Measurements from ENCODE around the gene PHF12.

GRCh38 chr17:28881533-28882056 is 69.7 kb downstream of the PHF12 start:
- TF ChIP-seq CTCF (IDR thresholded peaks at IDR 0.05 in 2 of 3, conservative IDR thresholded peaks at IDR 0.05 in 1 of 3; ENCODE audit: borderline replicate concordance in 1 of 3, insufficient read depth in 1 of 3, low read depth in 2 of 3, low read length in 2 of 3) = no peak
- no peak for TF ChIP-seq RAD21 (IDR thresholded peaks at IDR 0.05; ENCODE audit: low read depth)
- no peak for TF ChIP-seq EZH2 (IDR thresholded peaks at IDR 0.05)
- no peak for TF ChIP-seq ZBTB33 (IDR thresholded peaks at IDR 0.05; ENCODE audit: extremely low read depth, insufficient replicate concordance, low read length)
- TF ChIP-seq POLR2A (IDR thresholded peaks at IDR 0.05; ENCODE audit: borderline replicate concordance, extremely low read depth, insufficient read depth, insufficient read length) = no peak
- no peak for TF ChIP-seq POLR2AphosphoS5 (IDR thresholded peaks at IDR 0.05; ENCODE audit: low read depth, low read length)
- no peak for TF ChIP-seq MAX (IDR thresholded peaks at IDR 0.05)
- no peak for TF ChIP-seq ZFX (IDR thresholded peaks at IDR 0.05)
